ENCODE measurements around the gene SOCS7.

SOCS7 gene

GRCh38 chr17:38343608-38344419 is 7.8 kb upstream of the SOCS7 start, which contains the start of gene GPR179:
GPR179 (minus strand) TSS chr17:38343956; CDS start chr17:38343789, 167 bp downstream.
- no peak for ATAC-seq

GRCh38 chr17:38344420-38344745 is 7.3 kb upstream of the SOCS7 start:
- no peak for TF ChIP-seq RARB (CRISPR knock-in tag; IDR thresholded peaks at IDR 0.05)
- no peak for TF ChIP-seq ARNTL (CRISPR knock-in tag; IDR thresholded peaks at IDR 0.05; ENCODE audit: borderline replicate concordance, low read depth)
- no peak for TF ChIP-seq PPARA (CRISPR knock-in tag; IDR thresholded peaks at IDR 0.05; ENCODE audit: borderline replicate concordance)
- TF ChIP-seq ESRRG (CRISPR knock-in tag; IDR thresholded peaks at IDR 0.05): no peak
- no peak for TF ChIP-seq TSHZ2 (CRISPR knock-in tag; IDR thresholded peaks at IDR 0.05)
- TF ChIP-seq CSDC2 (CRISPR knock-in tag; IDR thresholded peaks at IDR 0.05): no peak
- TF ChIP-seq CSRNP3 (CRISPR knock-in tag; IDR thresholded peaks at IDR 0.05): no peak
- no peak for TF ChIP-seq BACH2 (CRISPR knock-in tag; IDR thresholded peaks at IDR 0.05; ENCODE audit: borderline replicate concordance)
- TF ChIP-seq GLIS3 (CRISPR knock-in tag; IDR thresholded peaks at IDR 0.05): no peak
- TF ChIP-seq SNAI2 (CRISPR knock-in tag; IDR thresholded peaks at IDR 0.05): no peak
- no peak for TF ChIP-seq TOX (CRISPR knock-in tag; IDR thresholded peaks at IDR 0.05; ENCODE audit: borderline replicate concordance)
- no peak for TF ChIP-seq ZNF8 (CRISPR knock-in tag; IDR thresholded peaks at IDR 0.05)
- no peak for TF ChIP-seq POU6F1 (CRISPR knock-in tag; IDR thresholded peaks at IDR 0.05; ENCODE audit: borderline replicate concordance, low read depth)
- TF ChIP-seq ZFP30 (CRISPR knock-in tag; IDR thresholded peaks at IDR 0.05): no peak
- no peak for TF ChIP-seq PATZ1 (CRISPR knock-in tag; IDR thresholded peaks at IDR 0.05; ENCODE audit: borderline replicate concordance)
- ATAC-seq: no peak

More at GRCh38 chr17:38343608-38344419, 7.8 kb upstream of the SOCS7 start, which contains the start of gene GPR179:
- no peak for TF ChIP-seq SNAI2 (CRISPR knock-in tag; IDR thresholded peaks at IDR 0.05)
- TF ChIP-seq POU6F1 (CRISPR knock-in tag; IDR thresholded peaks at IDR 0.05; ENCODE audit: borderline replicate concordance, low read depth): no peak
- TF ChIP-seq ZFP3 (CRISPR knock-in tag; IDR thresholded peaks at IDR 0.05): no peak
- no peak for TF ChIP-seq ZNF565 (CRISPR knock-in tag; conservative IDR thresholded peaks at IDR 0.05; ENCODE audit: low read depth)
- TF ChIP-seq ZNF70 (CRISPR knock-in tag; IDR thresholded peaks at IDR 0.05): no peak
- no peak for TF ChIP-seq ZC3H10 (CRISPR knock-in tag; IDR thresholded peaks at IDR 0.05)
- no peak for TF ChIP-seq ZNF8 (CRISPR knock-in tag; IDR thresholded peaks at IDR 0.05)
- TF ChIP-seq ESRRG (CRISPR knock-in tag; IDR thresholded peaks at IDR 0.05): no peak
- no peak for TF ChIP-seq ISL1 (CRISPR knock-in tag; IDR thresholded peaks at IDR 0.05)
- TF ChIP-seq RARB (CRISPR knock-in tag; IDR thresholded peaks at IDR 0.05): no peak
- TF ChIP-seq OSR1 (CRISPR knock-in tag; IDR thresholded peaks at IDR 0.05): no peak
- no peak for TF ChIP-seq TOX (CRISPR knock-in tag; IDR thresholded peaks at IDR 0.05; ENCODE audit: borderline replicate concordance)
- no peak for TF ChIP-seq BACH2 (CRISPR knock-in tag; IDR thresholded peaks at IDR 0.05; ENCODE audit: borderline replicate concordance)
- TF ChIP-seq CSDC2 (CRISPR knock-in tag; IDR thresholded peaks at IDR 0.05): no peak
- no peak for TF ChIP-seq TSHZ2 (CRISPR knock-in tag; IDR thresholded peaks at IDR 0.05)

Data from SK-N-SH treated with all-trans-retinoic acid at 6 μM for 48 hours (cell line).